HAP-1 (cell line): Measurements from ENCODE around the gene RIMOC1.

Experiments
- DNase-seq, 2 experiments: peaks; one replicate each; pipeline ENCODE4 v3.0.0-alpha.2; 2016 to 2020; ENCODE audit warnings: low spot score in 2 of 2
- H3K27me3 ChIP-seq: fragments of 250-450 bp; sonication (Bioruptor Pico); 2 replicates; pipeline ENCODE4 v1.5.1; 2020; ENCODE audit warnings: low read depth, mild to moderate bottlenecking, moderate library complexity
- H3K36me3 ChIP-seq: fragments of 250-450 bp; sonication (Bioruptor Pico); replicated peaks from 2 replicates; pipeline ENCODE4 v1.5.1; 2020; ENCODE audit warnings: mild to moderate bottlenecking
- H3K4me1 ChIP-seq: fragments of 250-450 bp; sonication (Bioruptor Pico); 2 replicates; pipeline ENCODE4 v1.5.1; 2020; ENCODE audit warnings: mild to moderate bottlenecking
- H3K4me3 ChIP-seq: fragments of 250-450 bp; sonication (Bioruptor Pico); 2 replicates; pipeline ENCODE4 v1.5.1; 2020; ENCODE audit warnings: mild to moderate bottlenecking, moderate library complexity
- H3K9me3 ChIP-seq: fragments of 250-450 bp; sonication (Bioruptor Pico); 2 replicates; pipeline ENCODE4 v1.5.1; 2020; ENCODE audit warnings: mild to moderate bottlenecking, moderate library complexity
- in situ Hi-C: fragments of 300-500 bp; cut with MboI; formaldehyde crosslinking; loops from 3 replicates; pipeline ENCODE4 v1.14.3; 2020; ENCODE audit warnings: low sequenced_read_pairs, inconsistent platforms, mixed read lengths

The RIMOC1 gene, protein sequence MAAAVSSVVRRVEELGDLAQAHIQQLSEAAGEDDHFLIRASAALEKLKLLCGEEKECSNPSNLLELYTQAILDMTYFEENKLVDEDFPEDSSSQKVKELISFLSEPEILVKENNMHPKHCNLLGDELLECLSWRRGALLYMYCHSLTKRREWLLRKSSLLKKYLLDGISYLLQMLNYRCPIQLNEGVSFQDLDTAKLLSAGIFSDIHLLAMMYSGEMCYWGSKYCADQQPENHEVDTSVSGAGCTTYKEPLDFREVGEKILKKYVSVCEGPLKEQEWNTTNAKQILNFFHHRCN

DNA sequence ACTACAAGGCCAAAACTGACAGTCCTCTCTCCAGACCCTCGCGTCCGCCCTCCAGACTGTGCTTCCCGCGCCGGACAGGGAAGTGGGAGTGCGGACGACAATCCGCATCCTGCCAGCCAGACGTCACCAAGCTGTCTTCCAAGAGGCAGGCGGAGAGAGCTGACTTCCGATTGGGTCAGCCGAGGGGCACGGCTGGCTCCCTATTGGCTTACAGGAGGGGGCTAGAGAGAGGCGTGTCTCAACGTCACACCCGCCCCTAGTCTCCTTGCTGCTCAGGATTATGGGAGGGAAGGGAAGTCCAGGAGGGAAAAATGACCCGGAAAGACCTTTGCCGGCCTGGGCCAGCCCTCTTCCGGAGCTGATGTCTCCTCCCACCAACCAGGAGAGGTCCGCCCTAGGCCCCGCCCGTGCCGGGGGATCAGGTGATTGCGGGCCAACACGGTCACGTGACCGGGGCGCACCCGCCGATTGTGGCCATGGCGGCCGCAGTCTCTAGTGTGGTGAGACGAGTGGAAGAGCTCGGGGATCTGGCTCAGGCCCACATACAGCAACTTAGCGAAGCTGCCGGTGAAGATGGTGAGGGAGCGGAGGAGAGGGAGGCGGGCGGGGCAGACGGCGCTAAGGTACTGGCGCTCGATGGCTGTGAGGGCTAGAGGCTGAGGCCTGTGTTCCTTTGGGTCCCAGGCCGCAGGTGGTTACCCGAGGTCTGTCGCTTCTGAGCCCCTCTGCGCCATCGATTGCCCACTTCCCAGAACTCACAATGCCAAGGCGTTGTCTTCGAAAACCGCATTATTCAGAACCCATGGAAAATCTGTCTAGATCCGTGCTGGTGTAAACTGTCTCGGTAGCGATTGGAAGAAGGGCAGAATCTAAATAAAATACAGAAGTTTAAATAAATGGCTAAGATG is at the start of gene RIMOC1:
Gene RIMOC1 (plus strand): TSS at position 453 of the 908 bp plus-strand sequence. CDS start 24 bp downstream, at position 477.
- no peaks in the 10 kb centered on the region for H3K9me3 ChIP-seq
- peaks cover 28% of the 10 kb centered on the region for H3K36me3 ChIP-seq
- H3K27me3 ChIP-seq, result no peaks in the 10 kb centered on the region
- in situ Hi-C loops, result no loop called here
- peak; percentile 98 to 100 for DNase-seq
- peaks cover 18% of the 10 kb centered on the region for H3K4me1 ChIP-seq
- peak within 1 kb of the TSS; percentile 92 for H3K4me3 ChIP-seq

DNA sequence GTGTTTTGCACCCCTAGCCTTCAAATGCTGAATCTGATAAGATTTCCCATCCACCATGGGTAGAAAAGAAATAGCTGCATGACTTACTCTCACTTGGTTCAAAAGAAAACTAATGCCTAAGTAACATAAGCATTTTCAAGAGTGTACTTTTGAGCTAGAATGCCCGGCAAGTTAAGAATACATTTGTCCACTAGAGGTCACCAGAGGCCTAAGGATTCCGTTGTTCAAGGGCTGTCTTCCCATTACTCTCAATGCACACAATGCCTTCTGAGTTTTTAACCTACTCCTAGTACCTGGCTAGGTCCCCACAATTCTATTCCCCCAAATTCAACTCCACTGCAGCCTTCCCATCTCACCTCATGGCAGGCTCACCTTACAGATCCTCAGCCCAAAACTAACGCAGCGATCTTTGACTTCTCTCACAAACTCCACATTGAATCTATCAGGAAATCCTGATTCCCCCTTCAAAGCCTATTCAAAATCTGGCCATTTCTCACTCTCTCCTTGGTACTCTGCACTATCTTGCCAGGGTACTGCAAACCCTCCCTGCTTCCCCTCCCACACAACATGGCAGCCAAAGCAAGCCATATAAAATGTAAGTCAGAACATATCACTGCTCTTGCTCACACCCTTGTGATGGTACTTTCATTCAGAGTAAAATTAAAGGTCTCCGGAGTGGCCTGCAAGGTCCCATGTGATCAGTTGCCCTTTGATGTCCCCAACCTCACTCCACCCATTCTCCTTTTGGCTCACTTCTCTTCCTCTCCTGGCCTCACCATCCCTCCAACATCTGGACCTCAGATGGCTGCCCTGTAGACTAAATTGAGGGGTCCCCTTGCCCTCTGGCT is 47.3 kb upstream of the RIMOC1 start:
- H3K36me3 ChIP-seq, result peaks cover 37% of the 10 kb centered on the region
- peak; percentile 58 to 67 for DNase-seq
- in situ Hi-C loops, result loop anchor here (10.0 to 25.0 kb wide), 3 partner anchors 208 to 1030 kb away; partner anchors contain the start of gene CCDC152
- H3K27me3 ChIP-seq, result no peaks in the 10 kb centered on the region
- no peaks in the 10 kb centered on the region for H3K9me3 ChIP-seq
- no peaks in the 10 kb centered on the region for H3K4me1 ChIP-seq
- no peak overlapping the region for H3K4me3 ChIP-seq

DNA sequence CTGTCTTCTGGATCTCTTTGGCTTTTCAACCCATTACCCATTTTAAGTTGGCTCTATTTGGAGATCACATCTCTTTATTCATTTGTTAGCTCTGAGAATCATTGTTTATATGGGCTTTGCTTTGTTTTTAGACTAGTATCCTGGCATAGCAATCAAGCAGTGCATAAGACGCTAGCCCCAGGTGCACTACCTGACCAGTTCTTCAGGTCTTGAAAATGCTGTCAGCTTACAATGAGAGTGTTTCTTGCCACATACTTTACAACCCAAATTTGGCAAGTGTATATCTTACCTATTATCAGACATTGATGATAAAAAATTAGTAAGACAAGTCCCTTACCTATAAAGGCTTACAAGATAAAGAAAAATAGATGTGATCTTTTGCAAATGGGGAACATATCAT is 46.2 kb upstream of the RIMOC1 start:
- in situ Hi-C loops, result loop anchor here (10.0 to 25.0 kb wide), 3 partner anchors 207 to 1029 kb away; partner anchors contain the start of gene CCDC152
- no peak for DNase-seq

DNA sequence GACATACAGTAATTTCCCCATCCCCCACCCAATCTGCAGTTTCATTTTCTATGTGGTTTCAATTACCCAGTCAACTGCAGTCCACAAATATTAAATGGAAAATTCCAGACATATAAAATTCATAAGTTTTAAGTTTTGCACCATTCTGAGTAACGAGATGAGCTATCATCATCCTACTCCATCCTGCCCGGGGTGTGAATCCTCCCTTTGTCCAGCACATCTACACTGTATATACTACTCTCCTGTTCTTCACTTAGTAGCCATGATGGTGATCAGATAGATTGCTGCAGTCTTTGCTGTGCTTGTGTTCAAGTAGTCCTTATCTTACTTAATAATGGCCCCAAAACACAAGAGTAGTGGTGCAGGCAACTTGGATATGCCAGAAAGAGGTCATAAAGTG is 45.3 kb upstream of the RIMOC1 start:
- no peak for DNase-seq
- Histone ChIP-seq H3K4me1 (peaks cover 2% of the 10 kb centered on the region; the same call in 1 of the 2 replicates), H3K36me3 (peaks cover 26% of the 10 kb centered on the region), H3K4me3 (no peak overlapping the region), H3K9me3 (no peaks in the 10 kb centered on the region), H3K27me3 (no peaks in the 10 kb centered on the region)
- in situ Hi-C loops, result loop anchor here (10.0 to 25.0 kb wide), 3 partner anchors 206 to 1028 kb away; partner anchors contain the start of gene CCDC152

More for the DNA sequence above, 46.2 kb upstream of the RIMOC1 start:
- no peak overlapping the region for H3K4me3 ChIP-seq
- no peaks in the 10 kb centered on the region for H3K27me3 ChIP-seq
- H3K36me3 ChIP-seq, result peaks cover 27% of the 10 kb centered on the region
- no peaks in the 10 kb centered on the region for H3K9me3 ChIP-seq
- no peaks in the 10 kb centered on the region for H3K4me1 ChIP-seq

DNA sequence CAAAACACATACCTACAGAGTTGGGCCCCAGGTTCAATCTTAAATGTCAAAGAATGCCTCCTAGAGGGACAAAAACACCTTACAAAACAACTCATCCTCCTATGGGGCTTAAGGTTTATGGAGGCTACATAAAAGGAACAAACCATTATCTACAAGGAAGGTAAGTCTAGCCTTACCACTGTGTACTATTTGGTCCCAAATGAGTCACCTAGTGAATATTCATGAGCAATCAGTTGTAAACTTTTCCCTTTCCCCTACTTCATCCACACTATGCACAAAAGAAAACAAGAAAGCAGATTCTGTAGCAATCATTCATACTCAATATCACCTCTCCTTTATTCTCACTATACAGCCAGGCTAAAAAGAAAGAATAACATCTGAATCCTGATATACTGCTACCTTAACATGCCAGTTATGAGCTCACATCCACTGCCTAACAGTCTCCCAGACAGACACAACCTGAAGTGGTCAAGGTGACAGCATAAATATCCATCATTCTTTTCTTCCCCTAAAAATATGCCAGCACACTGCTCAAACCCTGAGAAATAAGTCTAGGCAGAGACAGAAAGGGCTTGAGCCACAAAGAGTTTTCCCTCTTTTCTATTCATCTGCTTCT is 40.2 kb upstream of the RIMOC1 start:
- in situ Hi-C loops, result loop anchor here (25.0 kb wide), 2 partner anchors 898 to 1023 kb away; partner anchors contain the start of gene CCDC152
- no peaks in the 10 kb centered on the region for H3K27me3 ChIP-seq
- no peaks in the 10 kb centered on the region for H3K9me3 ChIP-seq
- peaks cover 10% of the 10 kb centered on the region for H3K4me1 ChIP-seq
- DNase-seq, result no peak
- peaks cover 17% of the 10 kb centered on the region for H3K36me3 ChIP-seq
- H3K4me3 ChIP-seq, result no peak overlapping the region

DNA sequence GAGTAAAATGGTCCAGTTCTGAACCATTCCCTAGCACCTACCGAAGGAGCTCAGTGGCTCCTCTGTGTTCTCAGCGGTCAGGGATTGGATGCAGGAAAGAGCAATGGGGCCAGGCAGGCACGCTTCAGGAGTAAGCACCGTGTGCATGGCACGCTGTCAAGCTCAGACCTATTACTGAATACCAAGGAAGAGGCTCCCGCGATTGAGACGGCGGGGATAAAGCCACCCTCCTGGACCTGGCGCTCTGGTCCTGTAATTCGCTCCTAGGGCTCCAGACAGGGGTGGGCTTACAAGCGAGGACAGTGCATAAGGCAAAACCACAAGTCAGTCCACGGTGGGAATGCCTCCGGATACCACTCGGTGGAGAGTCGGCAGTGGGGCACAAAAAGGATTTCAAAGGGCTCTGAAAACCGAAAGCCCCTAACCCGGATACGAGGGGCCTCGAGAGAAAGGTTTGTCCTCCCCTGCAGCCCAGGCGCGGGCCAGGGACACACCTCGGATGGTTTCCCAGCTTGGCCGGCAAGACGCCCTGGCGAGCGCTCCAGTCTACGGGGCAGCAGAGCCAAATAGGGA is 34.9 kb upstream of the RIMOC1 start:
- Histone ChIP-seq H3K4me1 (peaks cover 12% of the 10 kb centered on the region), H3K27me3 (0 out of 2 replicates have a peak, but pooled peaks cover 3% of the 10 kb centered on the region), H3K9me3 (no peaks in the 10 kb centered on the region), H3K36me3 (no peaks in the 10 kb centered on the region), H3K4me3 (peak overlapping the region; percentile 74)
- DNase-seq, result peak; percentile 39 to 59
- in situ Hi-C loops, result loop anchor here (25.0 kb wide), 2 partner anchors 893 to 1018 kb away; partner anchors contain the start of gene CCDC152

DNA sequence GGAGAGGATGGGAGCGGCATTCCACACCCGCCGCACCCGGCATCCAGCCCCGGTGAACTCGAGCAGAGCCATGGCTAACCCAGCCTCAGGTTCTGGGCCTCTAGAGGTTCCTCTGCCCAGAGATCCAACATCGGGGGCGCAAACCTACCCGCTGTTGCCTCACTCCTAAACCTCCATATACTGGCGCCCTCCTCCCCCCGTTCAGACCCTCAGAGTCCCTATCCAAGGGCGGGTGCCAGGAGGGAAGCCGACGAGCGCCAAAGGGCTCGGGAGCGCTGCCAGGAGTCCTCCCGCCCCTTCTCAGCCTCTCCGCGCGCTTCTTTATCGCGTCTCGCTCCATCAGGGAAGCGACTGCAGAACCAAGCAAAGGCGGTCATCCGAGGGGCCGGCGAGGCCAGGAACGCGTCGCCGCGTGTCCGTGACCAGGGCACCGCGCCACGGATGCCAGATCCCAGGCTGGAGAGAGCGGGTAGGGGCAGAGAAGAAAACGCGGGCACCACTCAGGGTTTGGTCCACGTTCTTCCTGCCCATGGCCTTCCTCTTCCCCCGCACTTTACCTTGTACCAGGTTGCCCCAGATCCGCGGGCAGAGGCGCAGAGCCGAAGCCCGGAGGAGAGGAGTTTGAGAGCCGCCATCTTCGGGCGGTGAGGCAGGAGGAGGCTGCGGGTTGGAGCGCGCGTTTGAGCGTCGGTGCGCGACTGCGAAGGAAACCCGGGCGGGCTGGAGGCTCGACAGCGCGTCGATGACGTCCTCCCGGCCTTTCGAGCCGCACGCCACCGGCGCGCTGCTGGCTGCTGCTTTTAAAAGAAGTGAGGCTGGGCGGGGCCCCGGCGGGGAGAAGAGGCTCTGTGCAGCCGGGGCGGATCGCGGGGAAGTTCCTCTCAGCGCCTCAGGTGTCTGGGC is 34.2 kb upstream of the RIMOC1 start, which contains the start of gene OXCT1:
Gene OXCT1 (minus strand): TSS at position 702 of the 903 bp plus-strand sequence. CDS start 67 bp downstream, at position 635.
- Histone ChIP-seq H3K27me3 (0 out of 2 replicates have a peak, but pooled peaks cover 3% of the 10 kb centered on the region), H3K36me3 (no peaks in the 10 kb centered on the region), H3K4me3 (peak within 1 kb of the TSS; percentile 74), H3K4me1 (peaks cover 10% of the 10 kb centered on the region), H3K9me3 (no peaks in the 10 kb centered on the region)
- in situ Hi-C loops, result loop anchor here (25.0 kb wide), 2 partner anchors 892 to 1017 kb away; partner anchors contain the start of gene CCDC152
- DNase-seq, result peak; percentile 77 to 92

DNA sequence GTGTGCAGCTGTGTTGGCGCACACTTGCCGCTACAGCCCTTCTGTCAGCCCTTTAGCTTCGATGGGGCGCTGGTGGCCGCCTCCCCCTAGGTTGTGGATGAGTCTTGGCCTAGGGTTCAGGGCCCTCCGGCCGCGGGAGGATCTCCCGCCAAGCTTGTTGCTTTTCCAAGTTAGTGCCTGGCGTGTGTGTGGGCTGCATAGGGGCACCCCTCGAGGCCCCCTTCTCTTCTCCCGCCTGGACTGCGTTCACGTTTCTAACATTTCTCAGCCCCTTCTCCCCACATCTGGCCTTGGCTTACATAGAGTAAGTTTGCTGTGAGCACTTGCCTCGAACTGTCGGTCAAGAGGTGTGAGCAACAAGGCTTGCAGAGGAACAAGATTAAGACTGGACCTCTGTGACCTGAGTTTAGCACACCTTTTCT is 33.5 kb upstream of the RIMOC1 start:
- no peak for DNase-seq
- 0 out of 2 replicates have a peak, but pooled peaks cover 7% of the 10 kb centered on the region for H3K27me3 ChIP-seq
- H3K4me1 ChIP-seq, result peaks cover 7% of the 10 kb centered on the region
- H3K36me3 ChIP-seq, result no peaks in the 10 kb centered on the region
- in situ Hi-C loops, result loop anchor here (25.0 kb wide), 2 partner anchors 892 to 1017 kb away; partner anchors contain the start of gene CCDC152
- H3K4me3 ChIP-seq, result peak overlapping the region; percentile 74
- H3K9me3 ChIP-seq, result no peaks in the 10 kb centered on the region

DNA sequence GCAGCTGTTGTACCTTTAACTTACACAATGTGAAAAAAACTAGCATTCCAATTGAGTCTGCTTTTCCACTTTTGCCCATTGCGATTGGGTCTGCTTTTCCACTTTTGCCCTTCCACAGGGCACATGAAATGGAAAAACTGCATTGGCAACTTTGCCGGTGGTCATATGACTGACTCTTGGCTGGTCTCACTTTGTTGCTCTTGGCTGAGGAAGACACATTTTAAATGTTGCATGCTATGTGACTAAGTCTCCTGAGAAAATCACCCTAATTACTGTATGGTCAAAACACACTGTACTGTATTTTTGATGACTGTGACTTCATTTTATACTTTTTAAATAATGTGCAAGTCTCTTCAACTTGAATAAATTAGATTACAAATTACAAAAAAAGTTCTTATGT is 32.3 kb upstream of the RIMOC1 start:
- Histone ChIP-seq H3K9me3 (no peaks in the 10 kb centered on the region), H3K4me3 (no peak overlapping the region), H3K36me3 (no peaks in the 10 kb centered on the region), H3K4me1 (peaks cover 7% of the 10 kb centered on the region), H3K27me3 (0 out of 2 replicates have a peak, but pooled peaks cover 9% of the 10 kb centered on the region)
- in situ Hi-C loops, result loop anchor here (25.0 kb wide), 2 partner anchors 890 to 1015 kb away; partner anchors contain the start of gene CCDC152
- DNase-seq, result no peak

DNA sequence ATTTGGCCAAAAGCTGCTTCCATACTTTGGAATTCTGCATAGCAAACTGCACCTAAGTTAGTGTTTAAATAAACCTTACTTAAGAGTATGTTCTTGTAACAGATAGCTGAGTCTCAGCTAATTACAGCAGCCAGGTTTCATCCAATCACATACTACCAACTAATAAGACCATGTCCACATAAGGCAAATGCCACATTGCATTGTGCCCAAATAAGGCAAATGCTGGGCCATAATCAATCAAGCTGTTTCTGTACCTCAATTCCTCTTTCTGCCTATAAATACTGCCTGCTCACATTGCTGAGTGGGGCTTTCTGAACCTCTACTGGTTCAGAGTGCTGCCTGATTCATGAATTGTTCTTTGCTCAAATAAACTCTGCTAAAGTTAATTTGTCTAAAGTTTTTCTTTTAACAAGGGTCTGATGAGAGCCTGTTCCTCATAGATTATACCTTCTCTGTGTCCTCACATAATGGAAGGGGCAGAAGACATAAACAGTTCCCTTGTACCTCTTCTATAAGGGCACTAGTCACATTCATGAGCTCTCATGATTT is 29.6 kb upstream of the RIMOC1 start:
- peaks cover 8% of the 10 kb centered on the region for H3K4me1 ChIP-seq
- H3K9me3 ChIP-seq, result no peaks in the 10 kb centered on the region
- DNase-seq, result no peak
- in situ Hi-C loops, result loop anchor here (25.0 kb wide), 2 partner anchors 888 to 1013 kb away; partner anchors contain the start of gene CCDC152
- H3K27me3 ChIP-seq, result peaks cover 20% of the 10 kb centered on the region
- H3K36me3 ChIP-seq, result no peaks in the 10 kb centered on the region
- H3K4me3 ChIP-seq, result no peak overlapping the region

DNA sequence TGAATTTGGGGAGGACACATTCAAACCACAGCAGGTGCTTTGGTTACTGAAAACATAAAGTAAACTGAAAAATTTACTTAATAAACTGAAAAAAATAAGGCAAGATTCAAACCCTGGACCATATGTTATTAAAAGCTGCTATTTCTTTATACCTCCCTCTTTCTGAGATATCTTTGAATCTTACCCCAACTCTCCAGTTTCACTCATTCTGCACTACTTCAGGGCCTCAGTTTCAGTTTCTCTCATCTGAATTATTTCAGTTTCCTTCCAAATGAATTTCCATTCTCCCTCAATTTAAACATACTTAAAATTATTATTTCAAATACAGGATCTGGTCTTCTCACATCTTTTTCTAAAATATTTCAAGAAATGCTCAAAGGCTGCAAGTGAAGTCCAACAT is 29.0 kb upstream of the RIMOC1 start:
- DNase-seq, result no peak
- Histone ChIP-seq H3K4me3 (no peak overlapping the region), H3K36me3 (no peaks in the 10 kb centered on the region), H3K27me3 (peaks cover 20% of the 10 kb centered on the region), H3K9me3 (no peaks in the 10 kb centered on the region), H3K4me1 (peaks cover 8% of the 10 kb centered on the region)
- in situ Hi-C loops, result no loop called here
